ENCODE results near the gene PKNOX2.

DNA sequence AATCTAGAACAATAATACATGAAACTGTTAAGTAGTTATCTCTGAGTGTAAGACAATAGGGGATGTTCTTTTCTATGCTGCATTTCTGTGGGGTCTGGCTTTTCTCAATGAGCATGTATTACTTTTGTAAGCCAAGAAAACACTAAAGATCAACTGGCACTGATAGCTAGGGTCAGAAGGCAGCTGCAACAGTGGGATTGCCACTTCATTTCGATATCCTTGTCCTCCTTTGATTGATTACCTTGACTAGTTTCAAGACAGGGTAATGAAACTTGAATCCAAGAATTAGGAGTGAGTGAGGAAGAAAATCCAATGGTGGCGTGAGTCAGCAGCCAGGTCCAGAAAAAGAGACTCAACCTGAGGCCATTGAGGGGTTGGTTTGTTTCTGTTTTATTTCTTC, 285.0 kb downstream of the PKNOX2 start:
- TF ChIP-seq EZH2phosphoT487 (IDR thresholded peaks at IDR 0.05; ENCODE audit: borderline replicate concordance, low read depth, low read length) (no peak), CTCF (conservative IDR thresholded peaks at IDR 0.05; ENCODE audit: low read length) (no peak)

All from OCI-LY7 (cell line).